HepG2 (cell line): Measurements from ENCODE around the gene IL13. TPM values are rescaled to one million over a fixed set of nuclear protein-coding genes. Genes with fewer than 3 reads are reported as not detected.

Source experiments
- polyA plus RNA-seq, 8 experiments: library from polyadenylated mRNA; depleted of rRNA in 3 of 8; stranded (reverse) in 7 of 8; unstranded in 1 of 8; fragments of >200 nt; fragmentation: Illumina TruSeq in 4 of 8; extraction: Trizol in 4 of 8; gene quantifications; 2 replicates each; pipeline versions ENCODE4 v1.2.1 to v1.2.3, GENCODE V29; 2011 to 2016; ENCODE audit warnings: low read depth in 4 of 8, missing spikeins in 1 of 8, mixed read lengths in 1 of 8; ENCODE audit not compliant: insufficient read depth in 1 of 8
- total RNA-seq, 5 experiments: library from RNA; depleted of rRNA; stranded (reverse); fragments of >200 nt; fragmentation: Illumina TruSeq; extraction: Trizol; gene quantifications; 2 replicates each; pipeline ENCODE4 v1.2.3, GENCODE V29; 2016; ENCODE audit warnings: low read depth in 1 of 5

IL13 gene
- total and polyA plus RNA-seq, 2 of the 13 experiments (the other 11 are each of a cell fraction or from before 2014, with no cell fraction given): 0.05 TPM; not detected in 1

Other genes with a start within 250 kb of the IL13 start
- gene IRF1, start 167.4 kb upstream of the IL13 start, total RNA-seq (2016; rRNA removed; fragmentation: Illumina TruSeq; extraction: Trizol): 5.8 and 8.8 TPM in 2 replicates
- 4.1 and 4.4 TPM in 2 replicates for gene IRF1, start 167.4 kb upstream of the IL13 start, polyA plus RNA-seq (2011; rRNA removed)
- gene IL5, start 114.7 kb upstream of the IL13 start, total RNA-seq (2016; rRNA removed; fragmentation: Illumina TruSeq; extraction: Trizol): not detected in 2 replicates
- gene IL5, start 114.7 kb upstream of the IL13 start, polyA plus RNA-seq (2011; rRNA removed): not detected in 2 replicates
- gene RAD50, start 101.2 kb upstream of the IL13 start, total RNA-seq (2016; rRNA removed; fragmentation: Illumina TruSeq; extraction: Trizol): 23.4 and 40.1 TPM in 2 replicates
- 13.6 and 19.2 TPM in 2 replicates for gene RAD50, start 101.2 kb upstream of the IL13 start, polyA plus RNA-seq (2011; rRNA removed)
- gene IL4, start 15.8 kb downstream of the IL13 start, total RNA-seq (2016; rRNA removed; fragmentation: Illumina TruSeq; extraction: Trizol): not detected in 2 replicates
- gene IL4, start 15.8 kb downstream of the IL13 start, polyA plus RNA-seq (2011; rRNA removed): not detected in 2 replicates
- gene KIF3A, start 79.4 kb downstream of the IL13 start, total RNA-seq (2016; rRNA removed; fragmentation: Illumina TruSeq; extraction: Trizol): 8.4 and 11.3 TPM in 2 replicates
- gene KIF3A, start 79.4 kb downstream of the IL13 start, polyA plus RNA-seq (2011; rRNA removed): 2.3 TPM in 2 replicates
- gene CCNI2, start 89.3 kb downstream of the IL13 start, total RNA-seq (2016; rRNA removed; fragmentation: Illumina TruSeq; extraction: Trizol): not detected in 2 replicates
- gene CCNI2, start 89.3 kb downstream of the IL13 start, polyA plus RNA-seq (2011; rRNA removed): 0.03 TPM in 1 of 2 replicates, not detected in the other
- 49.9 and 50.7 TPM in 2 replicates for gene SEPTIN8, start 119.1 kb downstream of the IL13 start, total RNA-seq (2016; rRNA removed; fragmentation: Illumina TruSeq; extraction: Trizol)
- 41.4 and 52.4 TPM in 2 replicates for gene SEPTIN8, start 119.1 kb downstream of the IL13 start, polyA plus RNA-seq (2011; rRNA removed)
- gene SOWAHA, start 155.1 kb downstream of the IL13 start, total RNA-seq (2016; rRNA removed; fragmentation: Illumina TruSeq; extraction: Trizol): 1.9 and 2.0 TPM in 2 replicates
- 0.82 and 0.95 TPM in 2 replicates for gene SOWAHA, start 155.1 kb downstream of the IL13 start, polyA plus RNA-seq (2011; rRNA removed)
- gene SHROOM1, start 172.5 kb downstream of the IL13 start, total RNA-seq (2016; rRNA removed; fragmentation: Illumina TruSeq; extraction: Trizol): 8.9 and 18.2 TPM in 2 replicates
- gene SHROOM1, start 172.5 kb downstream of the IL13 start, polyA plus RNA-seq (2011; rRNA removed): 25.7 and 34.5 TPM in 2 replicates
- 0.07 and 0.38 TPM in 2 replicates for gene GDF9, start 208.3 kb downstream of the IL13 start, total RNA-seq (2016; rRNA removed; fragmentation: Illumina TruSeq; extraction: Trizol)
- 0.33 and 0.50 TPM in 2 replicates for gene GDF9, start 208.3 kb downstream of the IL13 start, polyA plus RNA-seq (2011; rRNA removed)
- gene UQCRQ, start 208.5 kb downstream of the IL13 start, total RNA-seq (2016; rRNA removed; fragmentation: Illumina TruSeq; extraction: Trizol): 575 and 610 TPM in 2 replicates
- 237 and 257 TPM in 2 replicates for gene UQCRQ, start 208.5 kb downstream of the IL13 start, polyA plus RNA-seq (2011; rRNA removed)
- 19.8 and 23.9 TPM in 2 replicates for gene LEAP2, start 215.5 kb downstream of the IL13 start, total RNA-seq (2016; rRNA removed; fragmentation: Illumina TruSeq; extraction: Trizol)
- gene LEAP2, start 215.5 kb downstream of the IL13 start, polyA plus RNA-seq (2011; rRNA removed): 51.9 and 70.9 TPM in 2 replicates